Body of pancreas (tissue), 4 donors: Measurements from ENCODE around the gene ZNF536.

Experiments used
- CTCF ChIP-seq, 7 experiments: fragments of 450-650 bp in 4 of 7; fragments of 200-600 bp in 3 of 7; sonication (generic) in 3 of 7; IDR thresholded peaks; one replicate each; pipeline ENCODE4 v1.5.1; 2016 to 2019; ENCODE audit warnings: antibody characterized with exemption in 7 of 7
- POLR2A ChIP-seq, 3 donors: fragments of 450-650 bp; IDR thresholded peaks; one replicate each; pipeline ENCODE4 v1.6.1; 2016; ENCODE audit warnings: antibody characterized with exemption in 3 of 3, mild to moderate bottlenecking in 2 of 3

GRCh38 chr19:30541575-30541974 lies 169.4 kb downstream of the ZNF536 start:
- no peak for TF ChIP-seq CTCF (IDR thresholded peaks at IDR 0.05)
- TF ChIP-seq POLR2A (IDR thresholded peaks at IDR 0.05) = no peak
